Measurements from ENCODE around the gene BMP7. TPM values are rescaled to one million over a fixed set of nuclear protein-coding genes. Genes with fewer than 3 reads are reported as not detected.
"Not testable (repeated sequence)": the region's sequence is repeated elsewhere in the genome, so short reads cannot be mapped to it uniquely, and the experiment has no call there.

Gene BMP7
- total RNA-seq, 1 donor from 2014 or later: not detected

DNA sequence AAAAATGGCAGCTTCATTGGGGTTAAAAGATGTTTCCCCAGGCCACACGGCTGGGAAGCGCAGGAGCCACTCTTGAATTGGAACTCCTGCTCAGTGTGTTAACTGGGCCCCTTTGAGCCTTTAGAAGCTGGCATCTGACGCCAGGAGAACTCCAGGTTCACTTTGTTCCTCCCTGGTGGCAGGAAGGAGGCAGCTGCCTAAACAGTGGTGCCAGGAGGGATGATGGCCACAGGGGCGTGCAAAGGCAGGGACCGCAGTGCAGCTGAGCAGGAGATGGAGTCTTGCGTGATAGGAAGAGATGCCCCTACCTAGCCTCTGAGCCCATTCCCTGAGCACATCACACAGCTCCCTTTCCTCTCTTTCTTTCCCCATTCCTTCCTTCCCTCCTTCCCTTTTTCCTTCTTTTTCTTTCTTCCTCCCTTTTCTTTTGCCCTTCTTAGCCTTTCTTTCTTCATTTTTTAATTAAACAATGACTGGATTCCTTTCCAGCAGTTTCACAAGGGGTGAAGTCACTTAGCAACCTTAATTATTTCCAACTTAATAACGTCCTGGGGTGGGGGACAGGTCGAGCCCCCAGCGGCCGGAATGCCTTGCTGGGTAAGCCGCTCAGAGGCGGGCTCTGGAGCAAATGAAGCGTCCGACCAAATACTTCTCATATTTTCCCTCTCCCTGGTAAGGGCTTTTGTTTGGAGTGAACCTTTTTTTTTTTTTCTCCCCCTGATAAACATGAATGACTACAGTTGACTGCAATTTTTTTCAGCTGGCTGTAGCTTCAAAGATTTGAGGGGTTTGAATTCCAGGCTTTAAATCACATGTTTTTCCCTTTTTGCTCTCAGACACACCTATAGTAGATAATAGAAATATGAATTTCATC lies 20.8 kb upstream of the BMP7 start:
- H3K4me3 ChIP-seq (ENCODE audit: low read depth, low read length): no peak overlapping the region
- DNase-seq (ENCODE audit: low read depth) (no peak), FAIRE-seq (no peak)
- TF ChIP-seq, protein P1, sequence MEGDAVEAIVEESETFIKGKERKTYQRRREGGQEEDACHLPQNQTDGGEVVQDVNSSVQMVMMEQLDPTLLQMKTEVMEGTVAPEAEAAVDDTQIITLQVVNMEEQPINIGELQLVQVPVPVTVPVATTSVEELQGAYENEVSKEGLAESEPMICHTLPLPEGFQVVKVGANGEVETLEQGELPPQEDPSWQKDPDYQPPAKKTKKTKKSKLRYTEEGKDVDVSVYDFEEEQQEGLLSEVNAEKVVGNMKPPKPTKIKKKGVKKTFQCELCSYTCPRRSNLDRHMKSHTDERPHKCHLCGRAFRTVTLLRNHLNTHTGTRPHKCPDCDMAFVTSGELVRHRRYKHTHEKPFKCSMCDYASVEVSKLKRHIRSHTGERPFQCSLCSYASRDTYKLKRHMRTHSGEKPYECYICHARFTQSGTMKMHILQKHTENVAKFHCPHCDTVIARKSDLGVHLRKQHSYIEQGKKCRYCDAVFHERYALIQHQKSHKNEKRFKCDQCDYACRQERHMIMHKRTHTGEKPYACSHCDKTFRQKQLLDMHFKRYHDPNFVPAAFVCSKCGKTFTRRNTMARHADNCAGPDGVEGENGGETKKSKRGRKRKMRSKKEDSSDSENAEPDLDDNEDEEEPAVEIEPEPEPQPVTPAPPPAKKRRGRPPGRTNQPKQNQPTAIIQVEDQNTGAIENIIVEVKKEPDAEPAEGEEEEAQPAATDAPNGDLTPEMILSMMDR (IDR thresholded peaks at IDR 0.05; ENCODE audit: insufficient read depth, low read length, severe bottlenecking): no peak
- peaks cover 11% of the 10 kb centered on the region for H3K27me3 ChIP-seq (ENCODE audit: control insufficient read depth, insufficient read depth, low read length)
- no peaks in the 10 kb centered on the region for H3K36me3 ChIP-seq (ENCODE audit: control insufficient read depth, insufficient read depth, low read length)

DNA sequence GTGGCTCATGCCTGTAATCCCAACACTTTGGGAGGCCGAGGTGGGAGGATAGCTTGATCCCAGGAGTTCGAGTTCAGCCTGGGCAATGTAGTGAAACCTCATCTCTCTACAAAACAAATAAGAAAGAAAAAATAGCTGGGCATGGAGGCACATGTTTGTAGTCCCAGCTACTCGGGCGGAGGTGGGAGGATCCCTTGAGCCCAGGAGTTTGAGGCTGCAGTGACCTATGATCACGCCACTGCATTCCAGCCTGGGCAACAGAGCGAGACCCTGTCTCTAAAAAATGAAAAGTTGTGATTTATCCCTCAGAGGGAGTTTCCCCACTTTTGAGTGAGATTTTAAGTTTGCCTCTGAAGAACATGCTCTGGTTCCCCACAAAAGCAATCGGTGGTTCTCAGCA lies 17.4 kb upstream of the BMP7 start:
- Histone ChIP-seq H3K4me3 (ENCODE audit: low read depth, low read length) (no peak overlapping the region), H3K27me3 (ENCODE audit: control insufficient read depth, insufficient read depth, low read length) (peaks cover 6% of the 10 kb centered on the region), H3K36me3 (ENCODE audit: control insufficient read depth, insufficient read depth, low read length) (no peaks in the 10 kb centered on the region)
- TF ChIP-seq, protein P1 (IDR thresholded peaks at IDR 0.05; ENCODE audit: insufficient read depth, low read length, severe bottlenecking): no peak
- DNase-seq (ENCODE audit: low read depth): no peak
- no peak for FAIRE-seq

DNA sequence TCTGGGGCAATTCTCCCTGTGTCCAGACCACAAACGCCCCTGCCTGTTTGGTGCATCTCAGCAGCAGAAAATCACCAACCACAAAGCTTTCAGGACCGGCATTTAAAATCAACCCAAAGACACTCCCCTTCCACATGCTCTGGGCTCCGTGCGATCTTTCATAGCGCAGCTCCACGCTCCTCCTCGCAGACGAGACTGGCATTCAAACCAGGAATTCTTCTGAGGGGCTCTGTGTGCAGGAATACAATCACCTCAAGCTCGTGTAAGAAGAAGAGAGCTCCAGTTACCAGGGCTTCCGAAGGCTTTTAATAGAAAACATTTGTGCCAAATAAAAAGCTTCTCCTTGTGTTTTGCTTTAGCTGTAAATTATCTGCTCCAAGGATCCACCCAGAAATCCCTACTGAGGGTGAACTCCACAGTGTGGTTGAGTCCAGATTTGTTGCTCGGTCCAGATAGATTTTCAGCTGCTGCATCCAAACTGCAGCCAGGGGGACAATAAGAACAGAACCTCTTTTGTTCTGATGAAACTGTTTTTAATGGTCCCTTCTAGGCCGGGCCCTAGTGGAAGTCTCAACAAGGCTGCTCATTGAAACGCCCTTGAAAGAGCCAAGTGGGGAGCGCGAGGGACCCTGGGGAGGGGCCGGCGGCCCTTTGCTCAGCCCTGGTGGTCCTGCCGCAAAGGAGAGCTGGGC lies 16.4 kb upstream of the BMP7 start:
- FAIRE-seq (no peak), DNase-seq (ENCODE audit: low read depth) (no peak)
- no peak overlapping the region for H3K4me3 ChIP-seq (ENCODE audit: low read depth, low read length)
- H3K36me3 ChIP-seq (ENCODE audit: control insufficient read depth, insufficient read depth, low read length): no peaks in the 10 kb centered on the region
- TF ChIP-seq, protein P1 (IDR thresholded peaks at IDR 0.05; ENCODE audit: insufficient read depth, low read length, severe bottlenecking): no peak
- peaks cover 4% of the 10 kb centered on the region for H3K27me3 ChIP-seq (ENCODE audit: control insufficient read depth, insufficient read depth, low read length)

DNA sequence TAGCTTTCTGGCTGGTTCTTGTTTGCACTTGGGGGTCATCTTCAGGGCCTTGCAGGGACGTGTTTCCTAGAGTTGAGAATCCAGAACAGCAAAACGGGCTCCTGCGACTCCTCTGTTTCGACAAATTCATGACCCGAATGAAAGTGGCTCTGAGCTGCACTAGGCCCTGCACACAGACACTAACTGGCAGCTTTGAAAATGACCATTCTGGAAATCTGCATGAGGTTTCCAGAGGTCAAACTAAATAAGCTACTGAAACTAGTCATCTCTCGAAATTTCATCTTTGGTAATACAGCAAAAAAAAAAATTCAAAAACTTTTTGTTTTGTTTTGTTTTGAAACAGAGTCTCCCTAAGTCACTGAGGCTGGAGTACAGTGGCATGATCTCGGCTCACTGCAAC lies 15.5 kb upstream of the BMP7 start:
- TF ChIP-seq, protein P1 (IDR thresholded peaks at IDR 0.05; ENCODE audit: insufficient read depth, low read length, severe bottlenecking): no peak
- no peak overlapping the region for H3K4me3 ChIP-seq (ENCODE audit: low read depth, low read length)
- H3K27me3 ChIP-seq (ENCODE audit: control insufficient read depth, insufficient read depth, low read length): peaks cover under 1% of the 10 kb centered on the region
- no peak for FAIRE-seq
- no peak for DNase-seq (ENCODE audit: low read depth)
- no peaks in the 10 kb centered on the region for H3K36me3 ChIP-seq (ENCODE audit: control insufficient read depth, insufficient read depth, low read length)

DNA sequence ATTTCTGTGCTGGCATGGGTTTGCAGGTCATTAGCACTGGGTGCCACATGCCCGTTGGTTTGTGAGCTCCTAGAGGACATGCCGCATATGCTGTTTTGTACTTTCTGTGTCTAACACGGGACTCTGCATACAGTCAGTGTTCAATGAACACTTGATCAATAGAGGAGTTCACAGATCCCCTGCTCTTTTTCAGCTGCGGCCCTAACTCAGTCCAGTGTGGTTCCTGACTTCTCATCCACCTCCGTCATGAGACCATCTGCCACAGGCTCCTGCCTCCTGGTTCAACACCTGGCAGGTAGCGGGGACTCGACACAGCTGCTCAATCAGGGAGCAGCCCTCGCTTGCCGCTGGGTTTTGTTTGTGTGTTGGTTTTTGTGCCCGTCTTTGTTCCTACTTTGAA lies 13.8 kb upstream of the BMP7 start:
- no peaks in the 10 kb centered on the region for H3K36me3 ChIP-seq (ENCODE audit: control insufficient read depth, insufficient read depth, low read length)
- H3K27me3 ChIP-seq (ENCODE audit: control insufficient read depth, insufficient read depth, low read length): peaks cover 2% of the 10 kb centered on the region
- no peak overlapping the region for H3K4me3 ChIP-seq (ENCODE audit: low read depth, low read length)
- DNase-seq (ENCODE audit: low read depth) (no peak), FAIRE-seq (no peak)
- TF ChIP-seq, protein P1 (IDR thresholded peaks at IDR 0.05; ENCODE audit: insufficient read depth, low read length, severe bottlenecking): no peak

DNA sequence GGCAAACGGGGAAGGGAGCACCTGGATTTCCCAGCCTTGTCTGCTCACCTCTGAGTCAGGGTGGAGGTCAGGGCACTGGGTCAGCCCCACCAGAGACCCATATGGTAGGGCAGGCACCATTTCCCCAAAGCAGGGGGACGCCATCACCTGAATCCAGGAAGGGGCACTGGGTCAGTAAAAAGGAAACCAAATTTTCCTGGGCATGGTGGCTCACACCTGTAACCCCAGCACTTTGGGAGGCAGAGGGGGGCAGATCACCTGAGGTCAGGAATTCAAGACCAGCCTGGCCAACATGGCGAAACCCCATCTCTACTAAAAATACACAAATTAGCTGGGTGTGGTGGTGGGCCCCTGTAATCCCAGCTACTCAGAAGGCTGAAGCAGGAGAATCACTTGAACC lies 13.1 kb upstream of the BMP7 start:
- not testable (repeated sequence) for FAIRE-seq; H3K4me3 ChIP-seq (ENCODE audit: low read depth, low read length); H3K27me3 ChIP-seq (ENCODE audit: control insufficient read depth, insufficient read depth, low read length); DNase-seq (ENCODE audit: low read depth); H3K36me3 ChIP-seq (ENCODE audit: control insufficient read depth, insufficient read depth, low read length)

Measured in bronchial epithelial cell (primary cell).